A673 (cell line): ENCODE data around the gene CCDC197.

Experiments used
- EZH2 ChIP-seq: fragments of 200-600 bp; sonication (generic); IDR thresholded peaks from 2 replicates; pipeline ENCODE4 v1.6.1; 2017; ENCODE audit warnings: borderline replicate concordance, low read depth, mild to moderate bottlenecking, mixed read lengths, antibody characterized with exemption, low read length; ENCODE audit not compliant: poor library complexity, severe bottlenecking
- TF ChIP-seq, protein P1 (sequence below): fragments of 300-800, 200-600 bp; sonication (generic); conservative IDR thresholded peaks from 2 replicates; pipeline ENCODE4 v1.5.1; 2017; ENCODE audit warnings: low read depth, mild to moderate bottlenecking, antibody characterized with exemption, low read length, moderate library complexity, mixed read lengths

DNA sequence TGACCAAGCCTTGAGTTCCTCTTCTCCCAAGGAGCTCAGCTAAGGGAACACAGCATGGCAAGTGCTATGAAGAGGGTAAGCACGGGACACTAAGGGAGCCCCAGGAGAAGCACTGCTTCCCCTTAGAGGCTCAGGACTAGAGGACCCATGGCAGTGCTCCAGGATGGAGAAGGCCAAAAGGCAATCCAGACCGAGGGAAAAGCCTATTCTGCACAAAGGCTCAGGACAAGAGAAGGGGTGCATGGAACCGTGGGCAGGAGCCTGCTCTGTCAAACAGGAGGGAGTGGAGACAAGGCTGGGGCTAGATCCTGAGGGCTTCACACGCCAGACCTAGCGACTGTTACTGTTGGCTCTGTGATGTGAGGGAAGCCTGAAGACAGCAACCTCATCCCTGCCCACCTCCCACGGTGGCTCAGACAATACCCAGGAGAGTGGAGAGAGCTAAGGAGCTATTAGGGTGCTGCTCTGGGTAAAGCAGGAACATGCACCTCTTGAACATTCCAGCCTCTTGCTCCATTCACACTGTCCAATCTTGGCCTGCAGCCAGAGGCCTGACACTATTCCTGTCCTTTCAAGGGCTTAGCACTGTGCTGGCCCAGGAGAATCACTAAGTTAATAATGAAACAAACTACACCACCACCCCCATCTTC, 53.3 kb downstream of the CCDC197 start:
- TF ChIP-seq, protein P1, sequence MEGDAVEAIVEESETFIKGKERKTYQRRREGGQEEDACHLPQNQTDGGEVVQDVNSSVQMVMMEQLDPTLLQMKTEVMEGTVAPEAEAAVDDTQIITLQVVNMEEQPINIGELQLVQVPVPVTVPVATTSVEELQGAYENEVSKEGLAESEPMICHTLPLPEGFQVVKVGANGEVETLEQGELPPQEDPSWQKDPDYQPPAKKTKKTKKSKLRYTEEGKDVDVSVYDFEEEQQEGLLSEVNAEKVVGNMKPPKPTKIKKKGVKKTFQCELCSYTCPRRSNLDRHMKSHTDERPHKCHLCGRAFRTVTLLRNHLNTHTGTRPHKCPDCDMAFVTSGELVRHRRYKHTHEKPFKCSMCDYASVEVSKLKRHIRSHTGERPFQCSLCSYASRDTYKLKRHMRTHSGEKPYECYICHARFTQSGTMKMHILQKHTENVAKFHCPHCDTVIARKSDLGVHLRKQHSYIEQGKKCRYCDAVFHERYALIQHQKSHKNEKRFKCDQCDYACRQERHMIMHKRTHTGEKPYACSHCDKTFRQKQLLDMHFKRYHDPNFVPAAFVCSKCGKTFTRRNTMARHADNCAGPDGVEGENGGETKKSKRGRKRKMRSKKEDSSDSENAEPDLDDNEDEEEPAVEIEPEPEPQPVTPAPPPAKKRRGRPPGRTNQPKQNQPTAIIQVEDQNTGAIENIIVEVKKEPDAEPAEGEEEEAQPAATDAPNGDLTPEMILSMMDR: no peak
- TF ChIP-seq EZH2: no peak
